GM21576 (cell line): ENCODE results near the gene TCF7L1.

Experiments used
- ATAC-seq: cut with Tn5 transposase; IDR thresholded peaks from one replicate; pipeline ENCODE4 v1.9.1; 2021; ENCODE audit warnings: mild to moderate bottlenecking, moderate library complexity; ENCODE audit not compliant: unreplicated experiment

The TCF7L1 gene

DNA sequence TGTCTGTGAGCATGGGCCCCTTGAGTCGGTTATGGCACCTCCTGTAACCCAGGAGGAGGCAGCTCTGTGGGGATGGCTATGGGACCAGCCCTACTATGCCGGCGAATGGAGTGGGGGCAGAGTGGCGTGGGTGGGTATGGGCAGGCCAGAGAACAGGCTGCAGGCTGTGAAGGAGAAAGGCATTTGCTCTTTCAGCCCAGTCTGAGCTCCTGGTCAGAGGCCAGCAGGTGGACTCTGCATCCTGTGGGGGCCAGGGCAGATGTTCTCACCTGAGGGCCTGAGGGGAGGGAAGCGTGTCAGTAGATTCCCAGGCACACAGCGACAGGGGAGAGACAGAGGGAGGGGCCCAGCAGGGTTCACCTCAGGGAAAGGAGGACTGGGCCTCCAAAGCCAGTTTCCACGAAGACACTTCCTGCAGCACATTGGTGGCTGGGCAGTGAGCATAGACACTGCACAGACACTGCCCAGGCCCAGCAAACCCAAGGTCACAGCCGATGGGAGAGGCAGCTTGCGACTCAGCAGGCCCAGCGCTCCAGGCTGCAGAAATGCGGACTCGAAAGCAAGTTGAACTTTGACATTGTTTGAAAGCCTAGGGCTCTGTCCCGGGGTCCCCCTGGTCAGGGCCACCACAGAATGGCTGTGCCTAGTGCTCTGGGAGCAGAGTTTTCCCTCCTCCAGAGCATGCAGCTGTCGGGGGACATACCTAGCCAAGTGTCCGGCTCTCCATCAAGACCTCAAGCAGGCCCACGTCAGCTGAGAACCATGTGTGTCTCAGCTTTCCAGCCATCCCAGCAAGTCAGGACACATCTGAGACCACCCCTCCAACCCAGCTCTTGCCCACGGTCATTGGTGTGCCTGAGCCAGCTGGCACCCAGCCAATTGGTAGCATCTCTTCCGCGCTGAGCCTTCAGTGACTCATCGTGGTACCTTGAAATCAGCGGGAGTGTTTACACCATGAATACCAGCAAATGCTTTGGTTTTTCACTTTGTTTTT lies 140.8 kb downstream of the TCF7L1 start:
- ATAC-seq = no peak

- ATAC-seq = no peak
Measured at GRCh38 chr2:85275984-85276540, 142.9 kb downstream of the TCF7L1 start.

DNA sequence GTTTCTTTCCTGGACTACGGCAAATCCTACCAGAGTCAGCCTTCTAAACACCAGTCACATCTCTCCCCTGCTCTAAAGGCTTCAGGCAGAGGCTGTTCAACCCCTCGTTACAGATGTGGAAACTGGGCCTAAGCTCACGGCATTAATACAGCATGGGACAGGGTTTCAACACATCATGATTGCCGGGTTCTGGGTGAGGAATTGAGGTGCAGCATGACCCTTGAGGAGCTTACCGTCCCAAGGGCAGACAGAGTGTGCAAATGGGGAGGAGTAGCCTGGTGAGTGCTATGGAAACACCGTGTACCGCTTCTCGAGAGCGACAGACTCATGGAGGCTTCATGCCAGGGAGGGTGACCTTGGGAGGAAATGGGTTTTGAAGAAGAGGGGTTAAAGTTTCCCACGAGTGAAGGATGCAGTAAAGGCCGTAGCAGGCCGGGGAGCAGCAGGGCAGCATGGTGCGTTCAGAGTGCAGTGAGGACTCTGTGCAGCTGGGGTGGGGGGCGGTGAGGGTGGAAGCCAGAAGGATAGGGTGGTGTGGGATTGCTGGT lies 143.5 kb downstream of the TCF7L1 start:
- ATAC-seq = no peak

DNA sequence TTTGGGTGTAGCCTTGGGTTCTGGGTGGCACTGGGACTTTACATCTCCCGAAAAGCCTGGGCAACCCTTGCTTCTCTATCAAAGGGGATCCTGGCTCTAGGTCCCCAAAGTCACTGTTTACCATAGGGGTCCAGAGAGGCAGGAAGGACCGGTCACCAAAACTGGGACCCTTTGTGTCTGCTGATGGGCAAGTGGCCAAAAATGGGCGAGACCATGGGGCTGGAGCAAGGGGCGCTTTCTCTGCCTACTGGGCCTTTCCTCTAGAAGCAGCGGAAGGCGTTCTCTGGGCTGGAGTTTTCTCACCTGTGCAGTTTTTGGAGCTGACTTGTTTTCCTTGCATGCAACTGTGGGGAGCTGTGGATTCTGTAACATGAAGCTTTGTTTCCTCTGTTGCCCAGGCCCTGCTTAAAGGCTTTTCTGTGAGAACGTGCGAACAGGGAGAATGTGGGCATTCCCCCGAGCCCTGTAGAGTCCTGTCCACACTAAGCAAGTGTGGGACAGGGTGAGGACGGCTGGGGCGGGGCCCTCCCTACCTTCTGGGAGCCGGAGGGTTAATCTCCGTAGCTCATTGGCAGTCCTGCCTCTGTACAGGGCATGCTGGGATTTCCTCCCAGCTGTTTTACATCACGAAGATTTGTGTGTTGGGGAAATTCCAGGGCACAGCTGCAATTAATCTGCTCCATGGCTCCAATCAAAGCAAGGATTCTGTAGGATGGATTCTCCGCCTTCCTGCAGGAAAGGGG lies 144.4 kb downstream of the TCF7L1 start:
- ATAC-seq = no peak

- no peak for ATAC-seq
Measured at GRCh38 chr2:85278361-85278760, 145.2 kb downstream of the TCF7L1 start.

DNA sequence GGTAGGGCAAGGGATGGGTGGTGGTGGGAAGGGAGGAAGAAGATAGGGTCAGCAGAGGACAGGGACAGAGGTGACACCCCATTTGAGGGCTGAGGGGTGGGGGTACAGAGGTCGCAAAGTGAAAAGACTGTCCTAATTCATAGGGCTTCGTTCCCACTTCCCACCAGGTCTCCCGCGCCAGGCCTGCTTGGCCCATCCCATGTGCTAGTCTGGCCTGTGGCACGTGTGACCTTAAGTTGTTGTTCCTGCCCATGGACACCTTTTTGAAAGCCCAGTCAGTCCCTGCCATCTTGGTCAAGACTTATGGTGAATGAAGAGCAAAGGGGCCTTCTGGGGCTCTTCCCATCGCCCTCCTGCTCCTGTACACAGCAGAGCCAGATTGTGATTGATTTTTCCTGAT lies 148.4 kb downstream of the TCF7L1 start:
- no peak for ATAC-seq

GRCh38 chr2:85282914-85283313 lies 149.7 kb downstream of the TCF7L1 start:
- ATAC-seq = no peak

DNA sequence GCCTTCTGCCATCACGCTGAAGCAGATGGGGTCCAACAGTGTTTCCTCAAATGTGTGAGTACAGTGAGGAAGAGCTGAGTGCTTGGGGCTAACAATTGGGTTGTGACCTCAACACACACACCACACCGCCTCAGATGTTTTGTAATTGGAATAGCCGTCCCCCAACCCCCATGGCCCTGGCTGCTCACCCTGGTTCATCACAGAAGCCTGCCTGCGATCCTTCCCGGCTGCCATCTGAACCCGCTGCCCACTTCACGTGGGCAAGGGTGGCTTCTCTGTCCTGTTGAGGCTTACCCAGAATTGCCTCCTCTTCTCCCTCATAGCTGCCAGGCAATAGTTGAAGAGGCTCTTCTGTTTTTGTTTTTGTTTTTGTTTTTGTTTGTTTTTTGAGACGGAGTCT lies 150.4 kb downstream of the TCF7L1 start:
- no peak for ATAC-seq

GRCh38 chr2:85286918-85287317 lies 153.7 kb downstream of the TCF7L1 start:
- ATAC-seq = no peak

DNA sequence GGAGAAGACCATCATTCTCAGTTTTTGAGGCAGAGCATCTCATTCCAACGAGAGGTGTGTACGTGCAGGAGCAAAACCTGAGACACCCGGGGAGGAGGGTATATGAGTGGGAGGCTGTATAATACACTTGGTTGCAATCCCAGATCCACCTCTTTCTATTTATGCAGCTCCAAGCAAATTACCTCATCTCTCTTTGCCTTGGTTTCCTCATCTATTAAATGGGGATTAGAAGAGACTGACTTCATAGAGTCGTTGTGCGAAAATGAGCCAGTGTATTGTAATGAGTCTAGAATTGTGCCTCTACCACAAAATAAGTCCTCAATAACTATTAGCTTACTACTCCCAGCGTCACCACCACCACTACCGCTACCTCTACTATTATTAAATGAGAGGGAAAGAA lies 154.5 kb downstream of the TCF7L1 start:
- ATAC-seq = no peak

- ATAC-seq = no peak
Measured at GRCh38 chr2:85288244-85288725, 155.1 kb downstream of the TCF7L1 start.

DNA sequence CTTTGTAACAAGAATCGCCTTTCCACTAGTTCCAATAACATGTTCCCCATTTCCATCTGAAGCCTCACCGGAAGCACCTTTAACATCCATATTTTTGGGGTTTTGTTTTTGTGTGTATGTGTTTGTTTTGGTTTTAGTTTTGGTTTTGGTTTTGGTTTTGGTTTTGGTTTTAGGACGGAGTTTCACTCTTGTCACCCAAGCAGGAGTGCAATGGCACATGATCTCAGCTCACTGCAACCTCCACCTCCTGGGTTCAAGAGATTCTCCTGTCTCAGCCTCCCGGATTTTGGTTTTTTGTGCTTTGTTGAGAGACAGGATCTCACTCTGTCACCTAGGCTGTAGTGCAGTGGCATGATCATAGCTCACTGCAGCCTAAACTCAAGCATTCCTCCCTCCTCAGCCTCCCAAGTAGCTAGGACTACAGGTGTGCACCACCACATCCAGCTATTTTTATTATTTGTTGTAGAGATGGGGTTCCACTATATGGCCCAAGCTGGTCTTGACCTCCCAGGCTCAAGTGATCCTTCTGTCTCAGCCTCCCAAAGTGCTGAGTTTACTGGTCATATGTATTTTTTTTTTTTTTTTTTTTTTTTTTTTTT lies 158.3 kb downstream of the TCF7L1 start:
- ATAC-seq = no peak

DNA sequence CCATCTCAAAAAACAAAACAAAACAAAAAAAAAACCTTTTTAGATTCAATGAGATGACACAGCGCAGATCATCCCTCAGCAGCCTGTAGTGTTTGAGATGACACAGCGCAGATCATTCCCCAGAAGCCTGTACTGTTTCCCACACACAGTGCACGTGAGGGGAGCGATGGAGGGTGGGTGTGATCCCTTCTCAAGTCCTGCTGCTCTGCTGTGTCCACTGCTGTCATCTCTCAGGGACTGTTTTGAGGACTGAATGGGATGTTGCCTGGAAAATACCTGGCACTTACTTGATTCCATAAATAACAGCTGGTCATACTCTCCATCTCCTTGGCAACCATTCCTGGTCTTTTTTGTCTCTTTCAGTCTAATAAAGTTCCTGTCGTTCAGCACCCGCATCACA lies 168.9 kb downstream of the TCF7L1 start:
- no peak for ATAC-seq

DNA sequence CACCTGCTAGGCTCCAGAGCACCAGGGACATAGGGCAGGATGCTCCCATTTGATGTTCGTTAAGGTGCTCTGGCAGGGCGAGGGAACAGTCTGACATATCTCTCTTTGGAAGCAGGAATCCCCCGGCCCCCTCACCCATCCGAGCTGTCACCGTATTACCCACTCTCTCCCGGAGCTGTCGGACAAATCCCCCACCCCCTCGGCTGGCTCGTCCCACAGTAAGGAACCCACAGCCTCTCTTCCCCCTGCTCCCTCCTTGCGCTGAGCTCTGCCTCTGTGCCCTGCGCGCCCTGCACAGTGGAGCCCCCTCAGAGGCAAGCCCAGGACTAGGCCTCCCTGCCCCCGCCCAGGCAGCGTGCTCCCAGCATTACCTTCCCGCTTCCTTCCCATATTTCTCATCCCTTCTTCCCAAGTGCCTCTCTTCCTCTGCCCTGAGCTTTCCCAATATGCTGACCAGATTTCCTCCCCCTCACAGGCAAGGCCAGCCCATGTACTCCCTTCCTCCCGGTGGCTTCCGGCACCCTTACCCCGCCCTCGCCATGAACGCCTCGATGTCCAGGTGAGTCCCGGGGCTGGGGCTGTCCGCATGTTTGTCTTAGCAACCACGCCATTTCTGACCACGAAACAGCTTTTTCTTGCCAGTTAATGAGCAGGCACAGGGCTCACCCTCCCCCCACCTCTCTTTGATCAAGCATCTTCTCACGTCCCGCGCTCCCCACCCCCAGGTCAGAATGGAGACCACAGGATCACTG lies 170.8 kb downstream of the TCF7L1 start:
- ATAC-seq = no peak

- no peak for ATAC-seq
Measured at GRCh38 chr2:85307527-85307897, 174.3 kb downstream of the TCF7L1 start.

DNA sequence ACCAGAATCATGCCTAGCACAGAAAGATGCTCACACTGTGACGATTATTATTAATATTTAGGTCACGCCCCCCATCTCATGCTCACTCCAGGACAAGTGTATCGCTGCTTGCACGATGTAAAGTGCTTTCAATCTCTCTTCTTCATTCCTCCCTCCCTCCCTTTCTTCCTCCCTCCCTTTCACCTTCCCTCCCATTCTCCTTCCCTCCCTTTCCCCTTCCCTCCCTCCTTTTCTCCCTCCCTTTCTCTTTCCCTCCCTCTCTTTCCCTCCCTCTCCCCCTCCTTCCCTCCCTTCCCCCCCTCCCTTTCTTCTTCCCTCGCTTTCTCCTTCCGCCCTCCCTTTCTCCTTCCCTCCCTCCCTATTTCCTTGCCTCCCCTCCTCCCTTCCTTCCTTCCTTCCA lies 175.0 kb downstream of the TCF7L1 start:
- no peak for ATAC-seq

DNA sequence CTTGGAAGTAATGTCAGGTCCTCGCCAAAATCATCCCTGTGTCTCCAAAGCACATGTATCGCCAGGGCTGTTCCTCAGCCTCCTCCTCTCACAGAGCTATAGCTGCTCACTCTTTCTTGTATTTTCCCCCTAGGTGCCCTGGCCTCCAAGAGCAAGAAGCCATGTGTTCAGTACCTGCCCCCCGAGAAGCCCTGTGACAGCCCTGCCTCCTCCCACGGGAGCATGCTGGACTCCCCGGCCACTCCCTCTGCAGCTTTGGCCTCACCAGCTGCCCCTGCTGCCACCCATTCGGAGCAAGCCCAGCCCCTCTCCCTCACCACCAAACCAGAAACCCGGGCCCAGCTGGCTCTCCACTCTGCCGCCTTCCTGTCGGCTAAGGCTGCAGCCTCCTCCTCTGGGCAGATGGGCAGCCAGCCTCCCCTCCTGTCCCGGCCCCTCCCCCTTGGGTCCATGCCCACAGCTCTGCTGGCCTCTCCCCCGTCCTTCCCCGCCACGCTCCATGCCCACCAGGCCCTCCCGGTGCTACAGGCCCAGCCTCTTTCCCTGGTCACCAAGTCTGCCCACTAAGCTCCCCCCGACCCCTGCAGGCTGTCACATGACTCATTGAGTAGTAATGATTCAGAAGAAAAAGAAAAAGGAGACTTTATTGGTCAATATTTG lies 175.8 kb downstream of the TCF7L1 start:
- ATAC-seq = no peak

DNA sequence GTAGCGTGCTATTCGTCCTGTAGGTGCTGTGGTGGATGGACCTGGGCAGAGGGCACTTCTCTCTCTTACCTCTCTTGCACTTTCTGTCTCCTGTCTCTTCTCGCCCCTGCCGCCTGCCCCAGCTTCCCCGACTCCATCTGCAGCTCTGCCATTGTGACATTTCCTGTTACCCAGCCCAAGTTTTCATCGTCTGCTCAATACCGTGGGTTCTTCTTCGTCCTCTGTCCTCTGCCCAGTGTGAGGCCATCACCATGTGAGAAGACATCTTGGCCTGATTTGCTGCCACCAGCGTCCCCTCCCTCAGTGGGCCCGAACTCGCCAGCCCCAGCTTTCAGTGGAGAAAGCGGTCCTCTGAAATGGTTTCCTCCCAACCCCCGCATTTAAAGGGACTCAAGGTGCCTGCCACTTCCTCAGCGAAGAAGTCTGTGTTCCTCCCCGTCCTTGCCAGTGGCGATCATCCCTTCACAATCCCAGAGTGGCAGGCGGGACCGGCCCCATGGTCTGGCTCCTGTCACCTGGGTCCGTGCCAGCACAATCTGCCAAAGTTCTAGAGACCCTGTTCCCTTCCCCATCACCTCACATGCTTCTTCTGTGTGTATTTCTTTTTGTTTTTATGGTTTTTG lies 176.6 kb downstream of the TCF7L1 start:
- no peak for ATAC-seq

DNA sequence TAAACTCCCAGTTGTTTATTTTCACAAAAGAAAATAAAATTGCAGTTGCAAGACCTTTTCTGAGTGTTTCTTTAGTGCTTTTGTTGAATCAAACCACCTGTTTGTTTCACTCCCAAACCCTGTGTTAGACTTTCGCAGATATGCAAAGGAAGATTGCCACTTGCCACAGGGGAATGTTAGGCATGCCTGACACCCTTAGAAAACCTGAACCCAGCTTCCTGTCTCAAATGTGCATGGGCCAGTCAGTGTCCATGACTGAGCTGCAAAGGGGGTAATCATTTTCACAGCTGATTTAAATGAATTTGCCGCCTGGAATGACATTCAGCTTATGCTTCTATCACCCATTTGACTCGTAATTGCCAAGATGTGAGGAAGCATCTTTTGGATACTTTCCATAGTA lies 177.1 kb downstream of the TCF7L1 start:
- peak; percentile 58 for ATAC-seq
